HG03039 (cell line): Measurements from ENCODE around the gene GIPC1.
A peak's percentile ranks its signal among the peaks of the same experiment; 100 is the strongest.
"Not testable (repeated sequence)": the region's sequence is repeated elsewhere in the genome, so short reads cannot be mapped to it uniquely, and the experiment has no call there.

Source experiments
- ATAC-seq: cut with Tn5 transposase; IDR thresholded peaks from one replicate; pipeline ENCODE4 v1.9.1; 2021; ENCODE audit warnings: mild to moderate bottlenecking, moderate library complexity; ENCODE audit not compliant: unreplicated experiment

The GIPC1 gene

DNA sequence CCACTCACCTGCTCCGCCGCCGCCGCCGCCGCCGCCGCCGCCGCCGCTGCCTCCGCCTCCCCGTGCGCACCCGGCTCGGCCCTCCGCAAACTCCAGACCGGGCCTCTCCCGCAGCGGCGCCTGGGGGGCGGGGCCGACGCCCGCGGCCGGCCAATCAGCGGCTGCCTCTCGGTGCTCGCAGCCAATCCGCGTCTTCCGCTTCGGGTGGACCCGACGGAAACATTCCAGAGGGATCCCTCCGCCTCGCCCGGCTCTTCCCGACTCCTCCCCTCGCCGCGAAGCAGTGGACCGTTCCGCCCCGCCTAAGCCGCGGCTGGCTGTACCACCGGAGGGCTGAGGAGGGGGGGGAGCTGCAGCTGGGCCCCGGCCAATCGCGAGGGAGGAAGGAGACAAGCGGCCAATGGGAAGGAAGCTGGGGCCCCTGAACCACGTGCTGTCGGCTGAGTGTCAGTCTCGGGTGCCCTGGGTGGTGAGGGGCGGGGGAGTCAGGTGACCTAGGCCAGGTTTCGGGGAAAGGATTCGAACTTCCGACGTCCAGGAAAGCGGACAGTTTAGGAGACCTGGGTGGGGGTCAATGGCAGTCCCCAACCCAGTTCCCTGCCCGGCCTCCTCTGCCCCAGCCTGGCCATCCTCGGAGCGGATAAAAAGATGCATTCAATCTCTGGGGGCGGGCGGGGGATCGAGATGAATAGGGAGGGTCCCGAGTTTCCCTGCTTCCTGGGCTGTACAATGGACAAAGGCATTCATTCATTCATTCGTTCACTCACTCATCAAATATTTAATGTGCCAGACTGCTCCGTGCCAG lies at the start of gene GIPC1:
TSS of gene GIPC1 (minus strand) at position 99 of the 805 bp plus-strand sequence. CDS start 13,151 bp downstream, outside the sequence.
- peak; percentile 60 for ATAC-seq

DNA sequence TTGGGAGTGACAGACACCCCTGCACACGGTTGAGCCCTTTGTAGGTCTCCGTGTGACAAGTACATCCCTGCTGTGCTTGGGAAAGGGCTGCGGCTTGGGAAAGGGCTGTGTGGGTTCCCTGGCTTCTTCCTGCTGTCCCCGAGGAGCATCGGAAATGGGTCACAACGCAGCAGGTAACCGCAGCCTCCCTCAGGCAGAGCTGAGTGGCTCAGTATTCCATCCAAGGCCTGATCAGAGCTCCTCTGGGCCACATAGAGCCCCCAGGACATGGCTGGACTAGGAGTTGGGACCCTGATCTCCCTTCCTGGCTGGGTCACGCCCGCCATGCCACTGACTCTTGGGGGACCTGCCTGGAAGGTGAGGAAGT lies 49.8 kb upstream of the GIPC1 start:
- ATAC-seq, result no peak

DNA sequence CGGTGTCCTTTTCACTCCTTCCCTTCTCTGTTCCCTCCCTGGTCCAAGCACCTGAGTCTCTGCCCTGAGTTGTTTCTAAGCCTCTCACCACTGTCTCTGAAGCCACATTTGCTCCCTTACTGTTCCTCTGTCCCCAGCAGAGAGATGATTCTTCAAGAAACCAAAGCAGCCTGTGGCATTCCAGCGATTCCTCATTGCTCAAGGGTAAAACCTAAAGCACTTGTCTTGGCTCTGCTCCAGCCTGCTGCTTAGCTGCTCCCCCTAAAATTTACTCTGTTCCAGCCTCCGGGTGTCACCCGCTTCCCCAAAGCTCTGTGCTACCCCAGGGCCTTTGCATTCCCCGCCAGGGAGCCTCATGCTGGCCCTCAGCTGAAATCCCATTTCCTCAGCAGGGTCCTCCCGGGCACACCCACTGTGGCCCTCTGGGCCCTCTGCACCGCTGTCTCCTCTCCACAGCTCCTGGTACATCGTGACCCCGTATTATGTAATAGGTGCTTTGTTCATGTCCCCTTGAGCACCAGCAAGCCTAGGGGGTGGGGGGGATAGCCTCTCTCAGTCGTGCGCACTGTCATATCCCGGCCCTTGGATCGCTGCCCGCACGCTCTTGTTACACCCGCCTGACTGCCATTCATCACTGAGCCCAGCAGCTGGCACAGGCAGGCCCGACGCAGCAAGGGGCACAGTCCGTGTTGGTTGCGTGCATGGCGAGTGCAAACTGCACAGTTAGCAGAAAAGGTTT lies 49.2 kb upstream of the GIPC1 start:
- ATAC-seq, result no peak

- ATAC-seq, result no peak
These were observed 48.1 kb upstream of the GIPC1 start for GRCh38 chr19:14544047-14544446.

DNA sequence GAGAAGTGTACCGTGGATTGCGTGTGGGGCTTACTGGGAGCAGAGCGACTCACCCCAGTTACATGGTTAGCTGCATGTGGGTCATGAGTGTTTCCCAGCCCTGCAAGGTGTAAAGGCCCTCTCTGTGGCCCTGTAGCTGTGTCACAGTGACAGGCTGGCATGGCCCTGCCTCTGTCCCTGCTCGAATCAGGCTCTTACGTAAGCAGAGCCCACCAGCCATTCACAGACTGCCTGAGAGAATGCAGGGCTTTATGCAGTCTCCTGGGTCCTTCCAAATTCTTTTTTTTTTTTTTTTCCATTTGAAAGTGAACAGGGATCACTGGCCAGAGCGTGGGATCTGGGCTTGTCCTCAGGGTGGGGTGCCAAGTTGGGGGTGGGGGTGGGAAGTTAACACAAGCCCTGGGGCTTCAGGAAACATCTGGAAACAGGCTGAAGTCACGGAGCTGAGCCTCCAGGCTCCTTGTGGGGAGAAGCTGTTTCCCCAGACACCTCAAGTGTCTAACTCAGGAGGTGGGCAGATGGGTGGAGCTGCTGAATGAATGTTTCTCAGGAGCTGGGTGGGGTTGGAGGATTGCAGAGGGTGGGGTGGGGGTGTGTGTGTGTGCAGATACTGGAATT lies 46.9 kb upstream of the GIPC1 start:
- ATAC-seq, result no peak

GRCh38 chr19:14541979-14542378 lies 46.1 kb upstream of the GIPC1 start:
- ATAC-seq, result not testable (repeated sequence)

GRCh38 chr19:14540741-14541525 lies 45.0 kb upstream of the GIPC1 start:
- ATAC-seq, result no peak

- no peak for ATAC-seq
These were observed 41.2 kb upstream of the GIPC1 start for GRCh38 chr19:14536926-14537692.

DNA sequence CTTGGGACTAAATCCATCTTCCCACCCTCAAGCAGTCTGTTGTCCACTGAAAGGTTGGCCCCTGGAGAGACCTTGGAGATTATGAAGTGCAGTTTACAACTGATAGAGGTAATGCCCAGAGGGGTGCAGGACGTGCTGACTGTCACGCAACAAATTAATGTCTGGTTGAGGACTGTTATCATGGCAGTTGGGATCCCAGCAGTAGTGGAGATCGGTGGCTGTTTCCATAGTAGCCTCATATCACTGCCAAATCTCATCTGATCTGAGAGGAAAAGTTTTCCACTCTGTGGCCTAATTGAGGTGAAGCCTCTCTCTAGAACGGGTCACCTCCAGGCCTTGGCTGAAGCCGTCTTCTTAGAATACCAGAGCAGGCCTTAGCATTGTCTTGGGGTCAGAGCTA lies 37.5 kb upstream of the GIPC1 start:
- no peak for ATAC-seq

- no peak for ATAC-seq
These were observed 34.6 kb upstream of the GIPC1 start for GRCh38 chr19:14530506-14530905.

- no peak for ATAC-seq
These were observed 34.0 kb upstream of the GIPC1 start for GRCh38 chr19:14530005-14530348.

- peak; percentile 91 for ATAC-seq
These were observed 33.5 kb upstream of the GIPC1 start, which contains the start of gene TECR for GRCh38 chr19:14529254-14530004. TSS of gene TECR (plus strand) at chr19:14529594. CDS start at chr19:14529697, 103 bp downstream.

DNA sequence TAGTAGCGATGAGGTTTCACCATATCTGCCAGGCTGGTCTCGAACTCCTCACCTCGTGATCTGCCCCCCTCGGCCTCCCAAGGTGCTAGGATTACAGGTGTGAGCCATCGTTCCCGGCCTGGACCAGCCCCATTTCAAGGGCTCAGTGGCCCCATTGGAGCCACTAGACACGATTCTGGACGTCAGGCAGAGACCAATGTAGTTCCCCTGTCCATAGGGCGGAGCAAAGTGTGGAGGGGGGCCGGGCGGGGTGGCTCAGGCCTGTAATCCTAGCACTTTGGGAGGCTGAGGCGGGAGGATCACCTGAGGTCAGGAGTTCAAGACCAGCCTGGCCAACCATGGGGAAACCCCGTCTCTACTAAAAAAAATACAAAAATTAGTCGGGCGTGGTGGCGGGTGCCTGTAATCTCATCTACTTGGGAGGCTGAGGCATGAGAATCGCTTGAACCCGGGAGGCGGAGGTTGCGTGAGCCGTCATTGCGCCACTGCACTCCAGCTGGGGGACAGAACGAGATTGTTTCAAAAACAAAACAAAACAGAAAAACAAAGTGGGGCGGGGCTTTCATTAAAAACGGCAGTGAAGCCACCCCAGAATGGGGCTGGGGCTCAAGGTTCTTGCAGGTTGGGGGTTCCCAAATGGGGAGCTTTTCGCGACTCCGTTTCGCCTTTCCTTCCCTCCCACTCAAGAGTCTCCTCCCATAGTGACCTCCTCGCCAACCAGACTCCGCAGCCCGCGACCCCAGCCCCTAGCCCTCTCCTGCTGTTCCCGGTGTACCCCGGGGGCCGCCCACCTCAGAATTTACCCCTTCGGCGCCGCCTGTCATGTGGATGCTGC lies 32.7 kb upstream of the GIPC1 start:
- no peak for ATAC-seq

- ATAC-seq, result no peak
These were observed 30.5 kb upstream of the GIPC1 start for GRCh38 chr19:14526423-14526822.

DNA sequence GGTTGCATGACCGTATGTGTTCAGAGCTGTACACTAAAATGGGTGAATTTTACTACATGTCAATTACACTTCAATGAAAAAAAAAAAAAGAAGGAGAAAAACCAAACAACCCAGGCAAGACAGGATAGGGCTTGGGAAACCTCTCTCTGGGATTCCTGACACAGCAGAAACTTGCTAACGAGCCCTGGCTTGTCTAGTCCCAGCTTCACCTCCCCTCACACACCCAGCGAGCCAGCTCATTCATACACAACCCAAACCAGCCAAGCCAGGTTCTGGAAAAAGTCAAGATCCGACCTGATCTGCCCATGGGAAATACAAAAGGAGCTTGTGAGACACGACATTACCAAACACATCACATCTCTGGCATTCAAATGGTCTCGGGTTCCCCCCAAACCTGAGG lies 29.8 kb upstream of the GIPC1 start:
- no peak for ATAC-seq

DNA sequence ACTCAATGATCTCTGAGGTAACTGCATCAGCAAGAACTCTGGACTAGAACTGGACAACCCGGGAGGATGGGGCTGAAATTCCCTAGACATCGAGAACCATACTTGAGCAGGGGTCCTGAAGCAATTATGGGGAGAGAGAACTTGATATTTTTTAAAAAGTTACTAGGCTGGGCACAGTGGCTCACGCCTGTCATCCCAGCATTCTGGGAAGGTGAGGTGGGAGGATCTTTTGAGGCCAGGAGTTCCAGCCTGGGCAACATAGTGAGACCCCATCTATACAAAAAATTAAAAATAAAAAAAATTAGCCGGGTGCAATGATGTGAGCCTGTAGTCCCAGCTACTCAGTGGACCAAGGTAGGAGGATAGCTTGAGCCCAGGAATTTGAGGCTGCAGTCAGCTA lies 24.6 kb upstream of the GIPC1 start:
- no peak for ATAC-seq

DNA sequence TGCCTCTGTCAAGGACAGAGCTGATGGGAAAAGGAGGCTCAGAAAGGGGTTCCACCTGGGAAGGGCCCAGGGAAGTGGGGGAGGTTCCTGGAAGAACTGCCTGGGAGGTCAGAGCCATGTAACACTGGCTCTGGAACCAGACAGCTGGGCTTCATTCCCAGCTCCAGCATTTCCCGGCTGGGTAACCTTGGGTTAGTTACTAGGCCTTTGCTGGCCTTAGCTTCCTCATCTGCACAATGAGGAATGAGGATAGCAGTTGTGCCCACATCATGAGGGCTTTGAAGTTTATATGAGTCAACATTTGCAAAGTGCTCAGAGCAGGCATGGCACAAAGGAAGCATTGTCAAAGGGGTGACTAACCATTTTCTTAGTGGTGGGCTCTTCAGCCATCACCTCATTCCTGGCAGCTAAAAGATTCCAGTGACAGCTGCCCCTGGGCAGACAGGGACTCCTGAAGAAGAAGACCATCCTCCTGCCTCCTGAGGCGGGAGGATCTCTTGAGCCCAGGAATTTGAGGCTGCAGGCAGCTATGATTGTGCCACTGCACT lies 24.0 kb upstream of the GIPC1 start:
- no peak for ATAC-seq

DNA sequence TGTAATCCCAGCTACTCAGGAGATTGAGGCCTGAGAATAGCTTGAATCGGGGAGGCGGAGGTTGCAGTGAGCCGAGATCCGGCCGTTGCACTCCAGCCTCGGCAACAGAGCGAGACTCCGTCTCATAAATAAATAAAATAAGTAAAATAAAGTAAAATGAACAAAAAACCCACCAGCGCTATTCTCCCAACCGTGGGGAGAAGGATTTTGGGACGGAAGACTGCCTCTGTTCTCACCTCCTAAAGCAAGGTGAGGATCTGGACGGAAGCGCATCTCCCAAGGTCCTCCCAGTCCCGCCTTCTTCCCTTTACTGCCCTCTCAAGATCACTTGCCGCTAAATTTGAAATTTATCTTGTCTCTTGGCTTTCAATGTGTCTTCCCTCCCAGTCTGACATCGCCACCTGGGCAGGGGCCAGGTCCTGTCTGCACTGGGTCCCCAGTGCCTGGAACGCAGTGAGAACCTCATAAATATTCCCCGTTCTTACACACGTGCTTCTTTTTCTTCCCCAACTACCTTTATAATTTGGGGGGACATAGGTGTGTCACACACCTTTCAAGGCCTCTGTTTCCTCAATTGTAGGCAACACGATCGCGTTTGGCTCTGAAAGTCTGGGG lies 23.4 kb upstream of the GIPC1 start:
- ATAC-seq, result no peak
